DMS 273 treated with DMSO at 0.1 percent for 48 hours (cell line): ENCODE measurements around the gene TXNRD1.
"Not testable (repeated sequence)": the region's sequence is repeated elsewhere in the genome, so short reads cannot be mapped to it uniquely, and the experiment has no call there.

ENCODE experiments used
- DNase-seq: peaks from one replicate; lab custom pipeline; 2025; lab: John Stamatoyannopoulos, UW

The TXNRD1 gene

GRCh38 chr12:104323899-104324298 is 108.3 kb downstream of the TXNRD1 start:
- no peak for DNase-seq

GRCh38 chr12:104328278-104328677 is 112.7 kb downstream of the TXNRD1 start:
- DNase-seq = not testable (repeated sequence)

- DNase-seq = no peak
Observed at GRCh38 chr12:104328790-104329189, 113.2 kb downstream of the TXNRD1 start.

- DNase-seq = no peak
Observed at GRCh38 chr12:104329707-104330532, 114.3 kb downstream of the TXNRD1 start.

DNA sequence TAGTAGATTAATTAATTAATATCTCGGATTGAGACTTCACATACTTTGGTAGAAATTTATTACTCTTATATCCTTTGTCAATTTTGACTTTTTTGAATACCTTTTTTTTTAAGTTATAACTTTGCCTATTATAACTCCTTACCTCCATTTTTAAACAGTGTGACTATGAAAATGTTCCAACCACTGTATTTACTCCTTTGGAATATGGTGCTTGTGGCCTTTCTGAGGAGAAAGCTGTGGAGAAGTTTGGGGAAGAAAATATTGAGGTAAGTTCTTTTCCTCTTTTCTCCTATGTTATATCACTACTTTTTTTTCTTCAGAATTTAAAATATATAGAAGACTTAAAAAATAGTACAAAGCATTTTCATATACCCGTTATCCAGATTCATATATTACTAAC is 115.8 kb downstream of the TXNRD1 start:
- no peak for DNase-seq

DNA sequence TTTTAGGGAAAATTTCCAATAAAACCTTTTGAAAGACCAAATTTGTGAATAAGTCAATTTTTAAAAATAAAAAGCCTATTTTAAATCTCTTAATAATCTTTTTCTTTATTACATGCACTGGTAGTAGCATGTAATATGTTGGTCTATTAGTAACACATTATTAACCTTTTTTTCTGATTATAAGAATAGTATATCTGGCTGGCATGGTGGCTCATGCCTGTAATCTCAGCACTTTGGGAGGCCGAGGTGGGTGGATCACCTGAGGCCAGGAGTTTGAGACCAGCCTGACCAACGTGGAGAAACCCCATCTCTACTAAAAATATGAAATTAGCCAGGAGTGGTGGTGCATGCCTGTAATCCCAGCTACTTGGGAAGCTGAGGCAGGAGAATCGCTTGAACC is 116.7 kb downstream of the TXNRD1 start:
- not testable (repeated sequence) for DNase-seq

DNA sequence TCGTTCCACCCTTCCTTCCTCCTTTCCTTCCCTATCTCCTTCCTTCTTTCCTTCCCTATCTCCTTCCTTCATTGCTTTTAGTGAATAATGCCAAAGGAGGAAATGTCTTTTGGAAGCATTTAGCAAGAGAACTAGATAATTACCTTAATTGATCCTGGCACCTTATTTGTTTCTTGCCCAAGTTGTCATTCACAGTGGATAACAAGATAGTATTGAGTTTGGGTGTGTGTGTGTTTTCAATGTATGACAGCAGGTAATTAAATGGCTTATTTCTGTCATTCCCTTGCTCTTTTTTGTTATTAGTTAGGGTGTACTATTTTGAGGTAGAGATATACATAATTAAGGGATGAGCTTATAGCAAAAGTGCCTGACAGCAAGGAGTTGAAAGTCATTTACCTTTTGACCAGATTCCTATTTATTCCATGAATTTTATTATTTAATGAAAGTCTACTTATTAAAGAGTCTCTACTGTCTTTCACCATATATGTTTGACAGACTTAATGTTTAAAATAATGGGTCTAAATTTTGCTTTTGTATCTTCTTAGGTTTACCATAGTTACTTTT is 118.2 kb downstream of the TXNRD1 start:
- no peak for DNase-seq

DNA sequence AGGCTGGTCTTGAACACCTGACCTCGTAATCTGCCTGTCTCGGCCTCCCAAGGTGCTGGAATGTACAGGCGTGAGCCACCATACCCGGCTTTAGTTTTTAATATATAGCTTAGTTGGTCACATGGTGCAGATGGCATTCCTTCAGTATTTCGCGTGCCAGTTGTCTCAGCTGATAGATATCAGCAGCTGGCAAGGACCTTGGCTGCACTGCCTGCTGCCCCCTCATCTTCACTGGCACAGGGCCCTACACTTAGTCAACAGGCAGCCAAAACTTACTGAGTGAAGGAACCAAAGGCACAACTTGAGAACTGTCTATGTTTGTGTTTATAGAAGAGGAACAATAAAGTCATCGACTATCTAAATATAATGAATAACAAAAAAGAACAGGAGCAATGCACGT is 119.0 kb downstream of the TXNRD1 start:
- no peak for DNase-seq

DNA sequence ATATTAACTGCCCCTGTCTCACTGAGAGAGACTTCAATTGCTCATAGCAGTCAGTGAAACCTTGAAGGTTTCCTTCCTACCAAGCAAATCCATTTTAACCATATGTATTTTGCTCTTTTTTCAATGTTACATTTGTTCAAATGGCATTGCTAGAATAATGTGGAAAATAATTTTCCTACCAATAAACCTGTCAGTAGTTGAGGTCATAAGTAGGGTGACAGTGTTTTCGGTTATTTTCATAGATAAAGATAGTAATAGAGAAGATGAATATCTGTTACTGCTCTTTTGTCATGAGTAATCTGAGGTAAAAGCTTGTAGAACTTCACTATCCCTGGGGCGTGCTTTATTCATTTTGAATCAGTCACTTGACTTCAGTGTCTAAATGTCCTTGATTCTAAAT is 120.5 kb downstream of the TXNRD1 start:
- DNase-seq = no peak

DNA sequence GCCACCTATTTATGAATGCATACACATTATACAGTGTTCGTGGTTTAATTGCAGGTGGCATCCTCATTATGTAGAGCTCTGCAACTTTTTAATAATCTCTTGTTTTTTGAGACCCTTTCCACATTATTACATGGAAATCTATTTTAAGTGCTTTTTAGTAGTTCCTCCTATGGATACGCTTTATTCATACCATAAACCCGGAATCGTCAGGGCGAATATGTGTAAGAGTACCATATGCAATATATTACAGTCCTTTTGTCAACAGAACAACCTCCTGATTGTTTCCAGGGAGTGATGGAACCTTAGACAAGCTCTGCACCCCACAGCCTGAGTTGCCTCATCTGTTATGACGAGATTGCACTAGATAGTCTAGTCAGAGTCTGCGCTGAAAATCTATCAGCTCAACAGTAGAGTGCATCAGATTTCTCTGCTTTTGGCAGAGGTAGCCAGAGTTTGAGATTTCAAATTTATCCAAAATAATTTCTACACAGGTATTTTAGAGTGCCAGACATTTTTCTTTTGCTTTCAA is 121.5 kb downstream of the TXNRD1 start:
- DNase-seq = no peak

DNA sequence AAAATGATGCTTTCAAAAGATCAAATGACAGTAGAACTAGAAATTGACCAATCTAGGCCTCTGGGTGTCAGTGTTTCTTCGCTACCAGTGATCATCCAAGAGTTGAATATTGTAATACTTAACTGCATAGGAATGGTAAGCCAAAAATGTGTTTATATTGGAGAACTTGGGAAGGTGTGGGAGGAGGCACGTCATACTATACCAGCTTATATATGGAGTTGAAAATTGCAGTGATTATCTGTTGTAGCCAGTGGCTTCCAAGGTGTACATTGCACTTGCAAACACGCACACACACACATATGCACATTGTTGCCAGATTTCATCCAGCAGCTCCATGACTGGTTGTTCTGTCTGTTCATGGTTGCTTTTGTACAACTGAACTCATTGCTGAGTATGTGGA is 124.1 kb downstream of the TXNRD1 start:
- no peak for DNase-seq

GRCh38 chr12:104340177-104340576 is 124.6 kb downstream of the TXNRD1 start:
- no peak for DNase-seq

GRCh38 chr12:104340925-104341611 is 125.5 kb downstream of the TXNRD1 start:
- DNase-seq = no peak

DNA sequence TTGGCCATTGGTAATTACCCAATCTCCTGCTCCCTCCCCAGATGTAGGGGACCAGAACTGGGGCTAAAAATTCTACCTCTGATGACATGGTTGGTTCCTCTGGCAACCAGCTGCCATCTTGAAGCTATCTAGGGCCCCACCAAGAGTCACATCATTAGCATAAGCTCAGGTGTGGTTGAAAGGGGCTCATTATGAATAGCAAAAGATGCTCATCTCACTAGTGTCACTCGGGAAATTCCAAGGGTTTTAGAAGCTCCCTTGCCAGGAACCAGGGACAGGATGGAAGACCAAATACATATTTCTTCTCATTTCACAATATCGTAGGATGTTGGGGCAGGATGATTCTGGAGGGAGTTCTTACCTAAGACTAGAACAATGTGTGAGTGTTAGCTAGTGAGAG is 126.6 kb downstream of the TXNRD1 start:
- no peak for DNase-seq

- no peak for DNase-seq
Observed at GRCh38 chr12:104342635-104343249, 127.2 kb downstream of the TXNRD1 start.

DNA sequence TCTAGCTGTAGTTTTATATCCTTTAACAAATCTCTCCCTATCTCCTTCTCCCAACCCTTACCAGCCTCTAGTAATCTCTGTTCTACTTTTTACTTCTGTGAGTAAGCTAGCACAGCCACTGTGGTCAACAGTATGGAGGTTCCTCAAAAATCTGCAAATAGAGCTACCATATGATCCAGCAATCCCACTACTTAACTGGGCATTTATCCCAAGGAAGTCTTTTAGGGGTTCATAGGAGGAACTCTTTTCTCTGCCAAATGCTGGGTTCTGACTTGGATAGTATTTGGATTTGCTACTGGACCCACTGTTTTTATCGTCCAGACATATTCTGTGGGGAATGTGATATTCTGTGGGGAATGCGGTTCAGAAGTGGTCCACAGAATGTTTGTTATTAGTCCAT is 129.1 kb downstream of the TXNRD1 start:
- no peak for DNase-seq

DNA sequence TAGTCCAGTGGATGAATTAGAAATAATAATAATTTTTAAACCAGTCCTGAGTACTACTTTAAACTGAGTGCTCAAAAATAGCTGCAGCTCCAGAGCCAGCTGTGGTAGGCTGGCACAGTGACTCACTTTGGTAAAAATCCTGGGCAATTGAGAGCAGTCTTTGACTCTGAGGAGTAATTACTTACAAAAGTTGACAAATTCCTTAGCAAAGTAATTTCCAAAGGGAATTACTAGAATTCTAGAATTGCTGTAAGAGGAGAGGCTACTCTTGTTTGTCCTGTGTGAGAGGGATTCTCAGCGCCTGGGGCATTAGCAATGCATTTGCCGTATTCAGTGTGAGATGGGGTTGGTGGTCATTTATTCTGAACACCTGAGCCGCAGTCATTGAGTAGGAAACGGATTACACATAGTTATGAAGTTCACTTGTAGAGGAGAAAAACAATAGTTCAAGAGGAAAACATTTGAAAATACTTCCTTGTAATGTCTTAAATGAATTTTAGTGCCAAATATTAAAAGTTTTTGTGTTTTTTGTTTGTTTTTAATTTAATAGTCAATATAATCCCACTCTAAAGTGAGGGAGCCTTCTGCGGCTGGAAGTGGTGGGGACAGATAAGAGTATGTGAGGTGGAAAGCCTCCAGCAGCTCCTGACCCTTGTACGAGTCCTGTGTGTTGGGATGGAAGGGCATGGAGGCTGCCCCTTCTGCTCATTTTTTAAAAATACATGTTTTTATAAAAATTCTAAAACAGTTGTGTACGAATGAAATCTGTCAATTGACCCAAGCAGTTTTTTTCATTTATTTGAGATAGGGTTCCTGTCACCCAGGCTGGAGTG is 129.9 kb downstream of the TXNRD1 start:
- DNase-seq = no peak

DNA sequence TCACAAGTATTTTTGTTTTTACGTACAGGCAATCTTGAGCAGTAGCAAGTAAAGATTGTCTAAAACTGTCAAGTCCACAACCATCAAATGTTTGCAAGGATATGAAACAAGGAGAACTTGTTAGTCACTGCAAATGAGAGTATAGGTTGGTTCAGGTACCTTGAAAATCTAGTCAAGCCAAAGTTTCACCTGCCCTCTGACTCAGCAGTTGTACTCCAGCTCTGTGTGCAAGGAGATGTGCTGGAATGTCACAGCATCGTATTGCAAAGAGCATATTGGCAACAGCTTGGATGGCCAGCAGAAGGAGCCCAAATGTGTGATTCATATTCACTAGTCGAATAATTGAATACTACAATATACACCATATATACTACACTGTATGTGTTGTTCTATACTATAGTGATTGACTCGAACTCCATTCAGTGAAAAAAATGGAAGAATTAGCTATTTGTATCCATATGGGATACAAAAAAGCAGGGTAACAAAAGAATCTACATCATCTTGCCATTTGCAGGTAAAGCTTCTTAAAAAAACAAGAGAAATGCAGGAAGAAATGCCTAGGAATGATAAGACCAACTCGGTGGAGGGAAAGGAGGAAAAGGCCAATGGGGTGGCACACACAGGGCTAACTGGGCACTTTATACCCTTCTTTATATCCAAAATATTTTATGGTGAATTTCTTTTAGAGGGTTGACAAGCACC is 131.9 kb downstream of the TXNRD1 start:
- no peak for DNase-seq

DNA sequence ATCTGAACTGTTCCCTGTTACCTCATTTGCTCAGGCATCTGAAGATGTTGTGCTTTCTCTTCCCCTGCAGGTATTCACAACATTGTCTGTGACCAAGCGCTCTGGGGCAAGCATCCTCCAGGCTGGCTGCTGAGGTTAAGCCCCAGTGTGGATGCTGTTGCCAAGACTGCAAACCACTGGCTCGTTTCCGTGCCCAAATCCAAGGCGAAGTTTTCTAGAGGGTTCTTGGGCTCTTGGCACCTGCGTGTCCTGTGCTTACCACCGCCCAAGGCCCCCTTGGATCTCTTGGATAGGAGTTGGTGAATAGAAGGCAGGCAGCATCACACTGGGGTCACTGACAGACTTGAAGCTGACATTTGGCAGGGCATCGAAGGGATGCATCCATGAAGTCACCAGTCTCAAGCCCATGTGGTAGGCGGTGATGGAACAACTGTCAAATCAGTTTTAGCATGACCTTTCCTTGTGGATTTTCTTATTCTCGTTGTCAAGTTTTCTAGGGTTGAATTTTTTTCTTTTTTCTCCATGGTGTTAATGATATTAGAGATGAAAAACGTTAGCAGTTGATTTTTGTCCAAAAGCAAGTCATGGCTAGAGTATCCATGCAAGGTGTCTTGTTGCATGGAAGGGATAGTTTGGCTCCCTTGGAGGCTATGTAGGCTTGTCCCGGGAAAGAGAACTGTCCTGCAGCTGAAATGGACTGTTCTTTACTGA is 132.9 kb downstream of the TXNRD1 start:
- DNase-seq = no peak

DNA sequence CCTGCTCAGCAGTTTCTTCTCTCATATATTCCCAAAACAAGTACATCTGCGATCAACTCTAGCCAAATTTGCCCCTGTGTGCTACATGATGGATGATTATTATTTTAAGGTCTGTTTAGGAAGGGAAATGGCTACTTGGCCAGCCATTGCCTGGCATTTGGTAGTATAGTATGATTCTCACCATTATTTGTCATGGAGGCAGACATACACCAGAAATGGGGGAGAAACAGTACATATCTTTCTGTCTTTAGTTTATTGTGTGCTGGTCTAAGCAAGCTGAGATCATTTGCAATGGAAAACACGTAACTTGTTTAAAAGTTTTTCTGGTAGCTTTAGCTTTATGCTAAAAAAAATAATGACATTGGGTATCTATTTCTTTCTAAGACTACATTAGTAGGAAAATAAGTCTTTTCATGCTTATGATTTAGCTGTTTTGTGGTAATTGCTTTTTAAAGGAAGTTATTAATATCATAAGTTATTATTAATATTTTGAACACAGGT is 133.5 kb downstream of the TXNRD1 start:
- no peak for DNase-seq
